Upper lobe of right lung (tissue), 1 donor: Measurements from ENCODE around the gene C5orf34. TPM values are rescaled to one million over a fixed set of nuclear protein-coding genes. Genes with fewer than 3 reads are reported as not detected.
"Not testable (repeated sequence)": the region's sequence is repeated elsewhere in the genome, so short reads cannot be mapped to it uniquely, and the experiment has no call there.

Experiments
- ATAC-seq: fragments of 200-7000 bp; cut with Tn5 transposase; one replicate; pipeline ENCODE4 v1.9.1; 2020; ENCODE audit warnings: mild to moderate bottlenecking, moderate library complexity
- DNase-seq: peaks from one replicate; pipeline ENCODE4 v3.0.0-alpha.2; 2020
- H3K27ac ChIP-seq: fragments of 200-600 bp; one replicate; pipeline ENCODE4 v1.8.0; 2022
- H3K27me3 ChIP-seq: fragments of 200-600 bp; one replicate; pipeline ENCODE4 v1.8.0; 2022; ENCODE audit warnings: mild to moderate bottlenecking
- H3K36me3 ChIP-seq: fragments of 200-600 bp; one replicate; pipeline ENCODE4 v1.8.0; 2022
- H3K4me1 ChIP-seq: fragments of 200-600 bp; one replicate; pipeline ENCODE4 v1.8.0; 2022
- H3K4me3 ChIP-seq: fragments of 200-600 bp; one replicate; pipeline ENCODE4 v1.8.0; 2022; ENCODE audit warnings: mild to moderate bottlenecking
- H3K9me3 ChIP-seq: fragments of 200-600 bp; one replicate; pipeline ENCODE4 v1.8.0; 2022
- intact Hi-C: fragments of 100-400 bp; cut with DNase I; formaldehyde crosslinking; loops from one replicate; pipeline ENCODE4 v1.11.0; 2022
- total RNA-seq: library from RNA; stranded (reverse); fragmentation: NEBNext Ultra II Directional; extraction: Animal tissue kit (Norgen Biotek cat#: 25700); gene quantifications from one replicate; pipeline ENCODE4 v1.2.1, GENCODE V29; 2021
- TF ChIP-seq, protein P1 (sequence below): fragments of 200-600 bp; IDR thresholded peaks from one replicate; pipeline ENCODE4 v1.8.0; 2022; ENCODE audit warnings: antibody characterized with exemption
- donor health status: DM: no; HTN: yes; CAD: no; lungs with severe emphysema.

The C5orf34 gene
- total RNA-seq, 1 donor from 2014 or later = 2.6 TPM

DNA sequence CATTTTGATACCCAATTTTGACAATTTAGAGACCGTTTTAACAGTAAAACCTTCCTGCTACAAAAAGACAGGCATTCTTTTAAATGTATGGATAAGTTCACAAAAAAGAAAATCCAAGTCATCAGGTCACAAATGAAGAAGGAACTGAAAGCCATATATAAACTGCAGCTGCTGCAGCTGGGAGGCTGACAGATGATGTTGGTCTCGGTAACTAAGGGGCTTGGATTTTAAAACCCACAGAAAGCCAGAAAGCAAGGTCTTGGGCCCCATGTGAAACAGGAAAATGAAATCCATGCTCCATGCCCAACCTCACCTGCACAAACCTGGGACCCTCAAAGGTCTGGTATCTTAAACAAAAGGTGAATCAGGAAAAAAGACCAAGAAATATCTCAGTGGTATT, 15.7 kb upstream of the C5orf34 start:
- no peak overlapping the region for H3K27ac ChIP-seq
- H3K36me3 ChIP-seq = peaks cover 85% of the 10 kb centered on the region
- TF ChIP-seq, protein P1, sequence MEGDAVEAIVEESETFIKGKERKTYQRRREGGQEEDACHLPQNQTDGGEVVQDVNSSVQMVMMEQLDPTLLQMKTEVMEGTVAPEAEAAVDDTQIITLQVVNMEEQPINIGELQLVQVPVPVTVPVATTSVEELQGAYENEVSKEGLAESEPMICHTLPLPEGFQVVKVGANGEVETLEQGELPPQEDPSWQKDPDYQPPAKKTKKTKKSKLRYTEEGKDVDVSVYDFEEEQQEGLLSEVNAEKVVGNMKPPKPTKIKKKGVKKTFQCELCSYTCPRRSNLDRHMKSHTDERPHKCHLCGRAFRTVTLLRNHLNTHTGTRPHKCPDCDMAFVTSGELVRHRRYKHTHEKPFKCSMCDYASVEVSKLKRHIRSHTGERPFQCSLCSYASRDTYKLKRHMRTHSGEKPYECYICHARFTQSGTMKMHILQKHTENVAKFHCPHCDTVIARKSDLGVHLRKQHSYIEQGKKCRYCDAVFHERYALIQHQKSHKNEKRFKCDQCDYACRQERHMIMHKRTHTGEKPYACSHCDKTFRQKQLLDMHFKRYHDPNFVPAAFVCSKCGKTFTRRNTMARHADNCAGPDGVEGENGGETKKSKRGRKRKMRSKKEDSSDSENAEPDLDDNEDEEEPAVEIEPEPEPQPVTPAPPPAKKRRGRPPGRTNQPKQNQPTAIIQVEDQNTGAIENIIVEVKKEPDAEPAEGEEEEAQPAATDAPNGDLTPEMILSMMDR = no peak
- H3K27me3 ChIP-seq = no peaks in the 10 kb centered on the region
- no peak for DNase-seq
- intact Hi-C loops = no loop called here
- no peaks in the 10 kb centered on the region for H3K9me3 ChIP-seq
- no peak overlapping the region for H3K4me3 ChIP-seq
- ATAC-seq = no peak
- H3K4me1 ChIP-seq = no peaks in the 10 kb centered on the region

DNA sequence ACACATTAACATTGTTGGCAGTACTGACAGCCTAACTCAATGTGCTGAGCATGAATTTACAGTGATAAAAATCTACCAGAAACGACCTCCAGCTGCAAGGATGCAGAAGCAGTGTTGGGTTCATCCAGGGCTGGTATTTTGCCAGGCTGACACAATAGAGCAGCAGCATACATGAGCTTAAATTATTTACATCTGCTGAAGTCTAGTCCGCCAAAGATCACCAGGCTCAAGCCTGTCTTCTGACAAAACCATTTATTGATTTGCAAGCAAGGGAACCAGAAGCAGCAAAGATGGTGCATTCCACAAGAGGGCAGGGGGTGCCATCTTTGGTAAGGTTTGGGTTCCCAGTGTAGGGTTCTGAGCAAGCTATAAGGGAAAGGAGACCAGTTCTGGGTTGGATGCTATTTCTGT, 8.7 kb upstream of the C5orf34 start:
- Histone ChIP-seq H3K27ac (no peak overlapping the region), H3K4me3 (no peak overlapping the region), H3K9me3 (no peaks in the 10 kb centered on the region), H3K27me3 (no peaks in the 10 kb centered on the region), H3K4me1 (no peaks in the 10 kb centered on the region), H3K36me3 (peaks cover 40% of the 10 kb centered on the region)
- TF ChIP-seq, protein P1 = no peak
- ATAC-seq (no peak), DNase-seq (no peak)
- intact Hi-C loops = no loop called here

DNA sequence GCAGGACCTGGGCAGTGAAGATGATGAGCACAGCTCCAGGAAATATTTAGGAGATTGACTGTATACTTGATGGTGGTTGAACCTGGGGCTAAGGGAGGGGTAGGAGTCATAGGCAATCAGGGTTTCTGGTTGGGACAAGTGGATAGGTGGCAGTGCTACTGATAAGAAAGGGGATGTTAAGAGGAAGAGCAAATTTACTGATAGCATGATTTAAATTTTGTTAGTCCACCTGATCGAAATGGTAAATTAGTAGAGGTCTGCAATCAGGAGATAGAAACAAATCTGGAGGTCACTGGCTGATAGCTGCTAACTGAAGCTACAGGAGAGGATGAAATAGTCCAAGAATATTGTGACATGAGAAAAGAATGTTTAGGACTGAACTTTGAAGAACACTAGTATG, 5.7 kb upstream of the C5orf34 start:
- H3K4me1 ChIP-seq = peaks cover 5% of the 10 kb centered on the region
- TF ChIP-seq, protein P1 = no peak
- no peak for DNase-seq
- peaks cover 18% of the 10 kb centered on the region for H3K36me3 ChIP-seq
- H3K4me3 ChIP-seq = no peak overlapping the region
- no peaks in the 10 kb centered on the region for H3K27me3 ChIP-seq
- intact Hi-C loops = no loop called here
- ATAC-seq = no peak
- no peak overlapping the region for H3K27ac ChIP-seq
- H3K9me3 ChIP-seq = no peaks in the 10 kb centered on the region

- TF ChIP-seq, protein P1 = no peak
- Histone ChIP-seq H3K36me3 (no peaks in the 10 kb centered on the region), H3K27me3 (no peaks in the 10 kb centered on the region), H3K4me1 (peaks cover 12% of the 10 kb centered on the region), H3K9me3 (no peaks in the 10 kb centered on the region), H3K27ac (peak overlapping the region; percentile 92), H3K4me3 (peak overlapping the region; percentile 73)
- ATAC-seq (no peak), DNase-seq (no peak)
- intact Hi-C loops = no loop called here
Measured at GRCh38 chr5:43515678-43516048, 715 bp upstream of the C5orf34 start.

DNA sequence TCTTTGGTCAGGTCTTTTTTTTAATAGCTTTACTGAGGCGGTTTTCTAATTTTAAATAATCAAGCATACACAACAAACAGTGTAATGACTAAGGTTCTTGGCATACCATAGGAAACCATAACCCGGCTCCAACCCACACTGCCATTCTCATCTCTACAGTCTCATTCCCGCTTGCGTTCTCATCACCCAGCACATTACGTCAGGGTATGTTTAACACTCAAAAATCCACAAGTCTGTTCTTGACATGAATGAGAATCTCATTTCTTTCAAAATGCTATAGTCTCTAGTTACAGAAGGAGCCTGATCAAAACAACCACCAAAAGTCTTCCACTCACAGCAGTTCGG, 505 bp downstream of the C5orf34 start:
- Histone ChIP-seq H3K27ac (peak overlapping the region; percentile 92), H3K4me1 (peaks cover 12% of the 10 kb centered on the region), H3K27me3 (no peaks in the 10 kb centered on the region), H3K9me3 (no peaks in the 10 kb centered on the region), H3K36me3 (no peaks in the 10 kb centered on the region), H3K4me3 (peak overlapping the region; percentile 73)
- ATAC-seq (no peak), DNase-seq (no peak)
- intact Hi-C loops = no loop called here
- TF ChIP-seq, protein P1 = no peak

GRCh38 chr5:43514025-43514424, 923 bp downstream of the C5orf34 start:
- TF ChIP-seq, protein P1 = no peak
- ATAC-seq = no peak
- no peak for DNase-seq
- H3K27ac ChIP-seq = no peak overlapping the region
- H3K27me3 ChIP-seq = no peaks in the 10 kb centered on the region
- no peaks in the 10 kb centered on the region for H3K36me3 ChIP-seq
- H3K4me1 ChIP-seq = peaks cover 12% of the 10 kb centered on the region
- peak overlapping the region; percentile 73 for H3K4me3 ChIP-seq
- H3K9me3 ChIP-seq = no peaks in the 10 kb centered on the region
- intact Hi-C loops = no loop called here

GRCh38 chr5:43511062-43511461, 3.9 kb downstream of the C5orf34 start:
- DNase-seq, intact Hi-C loops: not testable (repeated sequence)

More at GRCh38 chr5:43511062-43511461, 3.9 kb downstream of the C5orf34 start:
- ATAC-seq, H3K27me3 ChIP-seq, H3K36me3 ChIP-seq, H3K4me3 ChIP-seq, H3K27ac ChIP-seq, H3K9me3 ChIP-seq: not testable (repeated sequence)
- peaks cover 11% of the 10 kb centered on the region for H3K4me1 ChIP-seq
